Colonic mucosa (tissue), 4 donors: Measurements from ENCODE around the gene CLUH. TPM values are rescaled to one million over a fixed set of nuclear protein-coding genes. Genes with fewer than 3 reads are reported as not detected.

Source experiments
- DNase-seq: peaks from one replicate; pipeline ENCODE4 v3.0.0-alpha.2; 2020
- H3K27ac ChIP-seq: fragments of 200-600 bp; one replicate; pipeline ENCODE4 v1.8.0; 2021
- H3K27me3 ChIP-seq: fragments of 200-600 bp; one replicate; pipeline ENCODE4 v1.8.0; 2021
- H3K36me3 ChIP-seq: fragments of 200-600 bp; one replicate; pipeline ENCODE4 v1.8.0; 2021
- H3K4me1 ChIP-seq: fragments of 200-600 bp; one replicate; pipeline ENCODE4 v1.8.0; 2021; ENCODE audit warnings: mild to moderate bottlenecking
- H3K4me3 ChIP-seq: fragments of 200-600 bp; one replicate; pipeline ENCODE4 v1.8.0; 2021
- H3K9ac ChIP-seq, 2 donors: one replicate each; pipeline ENCODE4 v1.7.0; 2013; ENCODE audit warnings: control low read depth in 2 of 2, low read depth in 2 of 2, low read length in 2 of 2
- H3K9me3 ChIP-seq: fragments of 200-600 bp; one replicate; pipeline ENCODE4 v1.8.0; 2021
- CTCF ChIP-seq: fragments of 200-600 bp; IDR thresholded peaks from one replicate; pipeline ENCODE4 v1.8.0; 2022; ENCODE audit warnings: antibody characterized with exemption, mild to moderate bottlenecking
- intact Hi-C: fragments of 100-400 bp; cut with DNase I; formaldehyde crosslinking; loops from one replicate; pipeline ENCODE4 v1.14.1; 2022
- total RNA-seq, 2 donors: library from RNA; stranded (reverse); fragmentation: NEBNext Ultra II Directional in 1 of 2; extraction: Animal tissue kit (Norgen Biotek cat#: 25700) in 1 of 2; gene quantifications; one replicate each; pipeline ENCODE4 v1.2.1, GENCODE V29; 2021
- donor health status: healthy.
- donor health status: DM: no; HTN: no; CAD: no.
- donor health status: DM: no; HTN: no; CAD: no.

CLUH gene
- total RNA-seq, 2 donors from 2014 or later: 111 to 285 TPM

- Histone ChIP-seq H3K4me3 (no peak overlapping the region), H3K27ac (peak overlapping the region; percentile 71), H3K9me3 (no peaks in the 10 kb centered on the region), H3K4me1 (peaks cover 25% of the 10 kb centered on the region), H3K9ac (peak overlapping the region; percentile 36 to 81), H3K27me3 (no peaks in the 10 kb centered on the region), H3K36me3 (peaks cover 3% of the 10 kb centered on the region)
- peak; percentile 23 for TF ChIP-seq CTCF
- DNase-seq: no peak
- intact Hi-C loops: no loop called here
Measured at GRCh38 chr17:2707721-2708584, 3.6 kb downstream of the CLUH start.

GRCh38 chr17:2706911-2707510 lies 4.6 kb downstream of the CLUH start:
- Histone ChIP-seq H3K27ac (no peak overlapping the region), H3K9me3 (no peaks in the 10 kb centered on the region), H3K27me3 (no peaks in the 10 kb centered on the region), H3K4me3 (no peak overlapping the region), H3K4me1 (peaks cover 25% of the 10 kb centered on the region), H3K36me3 (peaks cover 4% of the 10 kb centered on the region), H3K9ac (peak overlapping the region in 1 of 2 donors; percentile 26)
- intact Hi-C loops: no loop called here
- no peak for TF ChIP-seq CTCF
- no peak for DNase-seq

- DNase-seq: no peak
- no peak overlapping the region for H3K4me3 ChIP-seq
- no peak overlapping the region for H3K9ac ChIP-seq
- H3K9me3 ChIP-seq: no peaks in the 10 kb centered on the region
- intact Hi-C loops: no loop called here
- H3K27ac ChIP-seq: no peak overlapping the region
- peaks cover 4% of the 10 kb centered on the region for H3K36me3 ChIP-seq
- H3K27me3 ChIP-seq: no peaks in the 10 kb centered on the region
- no peak for TF ChIP-seq CTCF
- H3K4me1 ChIP-seq: peaks cover 25% of the 10 kb centered on the region
Measured at GRCh38 chr17:2705888-2706795, 5.4 kb downstream of the CLUH start.

DNA sequence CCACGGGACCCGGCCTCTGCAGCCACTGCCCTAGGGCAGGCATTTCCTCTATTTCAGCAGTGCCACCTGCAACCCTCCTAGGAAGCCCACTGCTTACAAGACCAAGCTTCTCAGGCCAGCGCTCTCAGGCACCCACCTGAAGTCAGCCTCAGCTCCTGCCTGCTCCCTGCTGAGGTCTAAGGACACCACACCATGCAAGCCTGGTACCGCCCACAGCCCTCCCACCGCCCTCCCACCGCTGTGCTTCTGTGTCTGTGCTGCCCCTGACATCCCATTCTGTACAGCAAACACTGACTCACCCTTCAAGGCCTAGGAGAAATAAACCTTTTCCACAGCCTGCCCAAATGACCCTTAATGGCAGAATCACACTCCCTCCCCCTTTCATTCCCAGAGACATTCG lies 6.3 kb downstream of the CLUH start:
- DNase-seq: no peak
- Histone ChIP-seq H3K4me3 (no peak overlapping the region), H3K4me1 (peaks cover 19% of the 10 kb centered on the region), H3K27ac (no peak overlapping the region), H3K36me3 (peaks cover 6% of the 10 kb centered on the region), H3K9ac (no peak overlapping the region), H3K9me3 (no peaks in the 10 kb centered on the region), H3K27me3 (no peaks in the 10 kb centered on the region)
- no peak for TF ChIP-seq CTCF
- intact Hi-C loops: no loop called here

DNA sequence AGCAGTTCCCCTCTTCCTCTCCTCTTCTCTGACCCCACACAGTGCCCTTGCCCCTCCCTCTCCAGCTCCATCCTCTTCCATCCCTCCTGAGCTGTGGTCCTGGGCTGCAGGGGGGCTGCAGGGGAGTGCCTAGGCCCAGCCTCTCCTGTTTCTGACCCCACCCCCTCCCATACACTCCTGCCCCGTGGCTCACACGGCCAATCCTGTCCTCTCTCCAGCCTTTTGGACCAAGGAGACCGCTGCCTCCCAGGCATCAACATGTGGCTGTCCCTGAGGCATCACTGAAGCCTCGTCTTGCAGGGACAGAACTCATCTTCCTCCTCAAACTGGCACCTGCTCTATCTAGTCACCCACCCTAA lies 6.7 kb downstream of the CLUH start:
- intact Hi-C loops: no loop called here
- Histone ChIP-seq H3K9ac (no peak overlapping the region), H3K4me3 (no peak overlapping the region), H3K27ac (no peak overlapping the region), H3K9me3 (no peaks in the 10 kb centered on the region), H3K27me3 (no peaks in the 10 kb centered on the region), H3K4me1 (peaks cover 15% of the 10 kb centered on the region), H3K36me3 (peaks cover 8% of the 10 kb centered on the region)
- no peak for TF ChIP-seq CTCF
- DNase-seq: no peak
